ENCODE results near the gene LCP1.
A peak's percentile ranks its signal among the peaks of the same experiment; 100 is the strongest.
"Not testable (repeated sequence)": the region's sequence is repeated elsewhere in the genome, so short reads cannot be mapped to it uniquely, and the experiment has no call there.

The LCP1 gene

GRCh38 chr13:46179969-46180763 is 1.8 kb downstream of the LCP1 start:
- no peak for DNase-seq

GRCh38 chr13:46179491-46179908 is 2.5 kb downstream of the LCP1 start:
- DNase-seq, result no peak

GRCh38 chr13:46178821-46179220 is 3.2 kb downstream of the LCP1 start:
- no peak for DNase-seq

- DNase-seq, result no peak
Observed at GRCh38 chr13:46178143-46178542, 3.8 kb downstream of the LCP1 start.

GRCh38 chr13:46176756-46177155 is 5.2 kb downstream of the LCP1 start:
- DNase-seq, result no peak

GRCh38 chr13:46173656-46174055 is 8.3 kb downstream of the LCP1 start:
- DNase-seq, result no peak

- no peak for DNase-seq
Observed at GRCh38 chr13:46172531-46172991, 9.4 kb downstream of the LCP1 start.

- DNase-seq, result no peak
Observed at GRCh38 chr13:46171739-46172138, 10.2 kb downstream of the LCP1 start.

GRCh38 chr13:46171217-46171616 is 10.8 kb downstream of the LCP1 start:
- no peak for DNase-seq

- no peak for DNase-seq
Observed at GRCh38 chr13:46170687-46171086, 11.3 kb downstream of the LCP1 start.

GRCh38 chr13:46170268-46170667 is 11.7 kb downstream of the LCP1 start:
- no peak for DNase-seq

GRCh38 chr13:46169758-46170157 is 12.2 kb downstream of the LCP1 start:
- DNase-seq, result no peak

GRCh38 chr13:46168783-46169182 is 13.2 kb downstream of the LCP1 start:
- DNase-seq, result no peak

- no peak for DNase-seq
Observed at GRCh38 chr13:46168341-46168740, 13.6 kb downstream of the LCP1 start.

GRCh38 chr13:46166947-46167610 is 14.9 kb downstream of the LCP1 start:
- no peak for DNase-seq

- no peak for DNase-seq
Observed at GRCh38 chr13:46166224-46166584, 15.8 kb downstream of the LCP1 start.

- DNase-seq, result no peak
Observed at GRCh38 chr13:46165485-46166223, 16.3 kb downstream of the LCP1 start.

- no peak for DNase-seq
Observed at GRCh38 chr13:46164661-46165060, 17.3 kb downstream of the LCP1 start.

- not testable (repeated sequence) for DNase-seq
Observed at GRCh38 chr13:46162741-46163140, 19.2 kb downstream of the LCP1 start.

GRCh38 chr13:46160471-46161066 is 21.4 kb downstream of the LCP1 start:
- DNase-seq, result peak; percentile 4

GRCh38 chr13:46160065-46160464 is 21.9 kb downstream of the LCP1 start:
- no peak for DNase-seq

- no peak for DNase-seq
Observed at GRCh38 chr13:46158983-46159382, 23.0 kb downstream of the LCP1 start.

GRCh38 chr13:46158222-46158621 is 23.8 kb downstream of the LCP1 start:
- no peak for DNase-seq

All from amniotic stem cell (primary cell).